ENCODE results near the gene ADGRG3.

The ADGRG3 gene

DNA sequence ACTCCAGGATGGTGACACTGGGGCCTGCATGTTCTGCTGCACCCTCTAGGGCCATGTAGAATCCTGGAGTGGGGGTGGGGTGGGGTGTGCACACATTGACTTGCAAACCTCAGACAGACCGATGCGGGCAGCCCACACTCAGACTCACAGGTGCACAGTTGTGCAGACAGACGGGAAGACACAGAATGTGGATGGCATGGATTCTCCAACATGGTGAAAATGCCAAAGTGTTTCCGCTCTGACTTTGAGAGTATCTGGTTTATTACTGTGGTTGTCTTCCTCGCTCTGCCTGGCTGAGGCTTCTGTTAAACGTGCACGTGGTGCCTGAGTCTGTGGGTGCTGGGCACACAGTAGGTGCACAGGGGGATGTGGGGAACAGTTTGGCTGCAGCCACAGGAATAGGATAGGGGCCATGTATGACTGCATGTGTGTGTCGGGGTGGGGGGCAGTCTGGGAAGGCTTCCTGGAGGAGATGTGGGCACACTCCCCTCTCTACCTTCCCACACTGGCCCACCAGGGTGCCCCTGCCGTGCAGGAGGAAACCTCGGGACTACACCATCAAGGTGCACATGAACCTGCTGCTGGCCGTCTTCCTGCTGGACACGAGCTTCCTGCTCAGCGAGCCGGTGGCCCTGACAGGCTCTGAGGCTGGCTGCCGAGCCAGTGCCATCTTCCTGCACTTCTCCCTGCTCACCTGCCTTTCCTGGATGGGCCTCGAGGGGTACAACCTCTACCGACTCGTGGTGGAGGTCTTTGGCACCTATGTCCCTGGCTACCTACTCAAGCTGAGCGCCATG is 9.0 kb upstream of the ADGRG3 start:
- Histone ChIP-seq H3K27ac (no peak overlapping the region), H3K4me3 (no peak overlapping the region)
- TF ChIP-seq, protein P1, sequence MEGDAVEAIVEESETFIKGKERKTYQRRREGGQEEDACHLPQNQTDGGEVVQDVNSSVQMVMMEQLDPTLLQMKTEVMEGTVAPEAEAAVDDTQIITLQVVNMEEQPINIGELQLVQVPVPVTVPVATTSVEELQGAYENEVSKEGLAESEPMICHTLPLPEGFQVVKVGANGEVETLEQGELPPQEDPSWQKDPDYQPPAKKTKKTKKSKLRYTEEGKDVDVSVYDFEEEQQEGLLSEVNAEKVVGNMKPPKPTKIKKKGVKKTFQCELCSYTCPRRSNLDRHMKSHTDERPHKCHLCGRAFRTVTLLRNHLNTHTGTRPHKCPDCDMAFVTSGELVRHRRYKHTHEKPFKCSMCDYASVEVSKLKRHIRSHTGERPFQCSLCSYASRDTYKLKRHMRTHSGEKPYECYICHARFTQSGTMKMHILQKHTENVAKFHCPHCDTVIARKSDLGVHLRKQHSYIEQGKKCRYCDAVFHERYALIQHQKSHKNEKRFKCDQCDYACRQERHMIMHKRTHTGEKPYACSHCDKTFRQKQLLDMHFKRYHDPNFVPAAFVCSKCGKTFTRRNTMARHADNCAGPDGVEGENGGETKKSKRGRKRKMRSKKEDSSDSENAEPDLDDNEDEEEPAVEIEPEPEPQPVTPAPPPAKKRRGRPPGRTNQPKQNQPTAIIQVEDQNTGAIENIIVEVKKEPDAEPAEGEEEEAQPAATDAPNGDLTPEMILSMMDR (IDR thresholded peaks at IDR 0.05): no peak
- DNase-seq (ENCODE audit: low spot score): no peak

DNA sequence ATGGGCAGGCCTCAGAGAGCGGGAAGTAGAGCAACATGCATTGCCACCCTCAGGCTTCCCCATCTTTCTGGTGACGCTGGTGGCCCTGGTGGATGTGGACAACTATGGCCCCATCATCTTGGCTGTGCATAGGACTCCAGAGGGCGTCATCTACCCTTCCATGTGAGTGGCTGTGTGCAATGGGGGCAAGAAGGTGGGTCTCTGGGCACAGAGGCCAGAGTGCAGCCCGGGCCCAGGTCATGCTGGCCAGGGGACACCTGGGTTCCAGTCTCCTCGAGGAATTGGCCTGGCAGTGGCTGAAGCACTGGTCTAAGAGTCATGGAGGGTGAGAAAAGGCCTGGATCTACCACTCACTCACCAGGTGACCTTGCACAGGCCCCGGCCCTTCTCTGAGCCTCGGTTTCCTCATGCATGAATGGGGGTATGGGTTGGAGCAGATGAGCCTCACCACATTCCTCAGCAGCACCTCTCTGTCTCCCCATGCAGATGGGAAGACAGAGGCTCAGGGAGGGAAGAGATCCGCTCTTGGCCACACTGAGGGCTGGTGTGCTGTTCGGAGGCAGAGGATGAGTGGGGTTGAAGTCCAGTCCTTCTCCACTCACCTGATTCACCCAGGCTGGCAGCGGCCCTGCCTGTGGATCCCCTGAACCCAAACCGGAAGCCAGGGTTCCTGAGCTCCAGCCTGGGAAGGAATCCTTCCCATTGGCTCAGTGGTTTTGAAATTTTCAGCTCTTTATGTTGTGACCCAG is 7.2 kb upstream of the ADGRG3 start:
- no peak overlapping the region for H3K27ac ChIP-seq
- no peak for DNase-seq (ENCODE audit: low spot score)
- H3K4me3 ChIP-seq: no peak overlapping the region

DNA sequence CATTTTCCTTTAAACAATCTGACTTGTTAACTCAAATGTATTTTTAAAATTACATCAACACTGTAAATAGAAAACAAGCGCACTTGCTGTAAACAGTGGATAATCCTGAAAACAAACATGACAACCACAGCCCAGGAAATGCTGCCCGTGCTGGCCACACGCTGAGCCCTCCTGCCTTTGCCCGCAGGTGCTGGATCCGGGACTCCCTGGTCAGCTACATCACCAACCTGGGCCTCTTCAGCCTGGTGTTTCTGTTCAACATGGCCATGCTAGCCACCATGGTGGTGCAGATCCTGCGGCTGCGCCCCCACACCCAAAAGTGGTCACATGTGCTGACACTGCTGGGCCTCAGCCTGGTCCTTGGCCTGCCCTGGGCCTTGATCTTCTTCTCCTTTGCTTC is 6.6 kb upstream of the ADGRG3 start:
- DNase-seq (ENCODE audit: low spot score): no peak
- Histone ChIP-seq H3K4me3 (no peak overlapping the region), H3K27ac (no peak overlapping the region)
- TF ChIP-seq, protein P1 (IDR thresholded peaks at IDR 0.05): no peak

More for the DNA sequence above, 7.2 kb upstream of the ADGRG3 start:
- TF ChIP-seq, protein P1 (IDR thresholded peaks at IDR 0.05): no peak

DNA sequence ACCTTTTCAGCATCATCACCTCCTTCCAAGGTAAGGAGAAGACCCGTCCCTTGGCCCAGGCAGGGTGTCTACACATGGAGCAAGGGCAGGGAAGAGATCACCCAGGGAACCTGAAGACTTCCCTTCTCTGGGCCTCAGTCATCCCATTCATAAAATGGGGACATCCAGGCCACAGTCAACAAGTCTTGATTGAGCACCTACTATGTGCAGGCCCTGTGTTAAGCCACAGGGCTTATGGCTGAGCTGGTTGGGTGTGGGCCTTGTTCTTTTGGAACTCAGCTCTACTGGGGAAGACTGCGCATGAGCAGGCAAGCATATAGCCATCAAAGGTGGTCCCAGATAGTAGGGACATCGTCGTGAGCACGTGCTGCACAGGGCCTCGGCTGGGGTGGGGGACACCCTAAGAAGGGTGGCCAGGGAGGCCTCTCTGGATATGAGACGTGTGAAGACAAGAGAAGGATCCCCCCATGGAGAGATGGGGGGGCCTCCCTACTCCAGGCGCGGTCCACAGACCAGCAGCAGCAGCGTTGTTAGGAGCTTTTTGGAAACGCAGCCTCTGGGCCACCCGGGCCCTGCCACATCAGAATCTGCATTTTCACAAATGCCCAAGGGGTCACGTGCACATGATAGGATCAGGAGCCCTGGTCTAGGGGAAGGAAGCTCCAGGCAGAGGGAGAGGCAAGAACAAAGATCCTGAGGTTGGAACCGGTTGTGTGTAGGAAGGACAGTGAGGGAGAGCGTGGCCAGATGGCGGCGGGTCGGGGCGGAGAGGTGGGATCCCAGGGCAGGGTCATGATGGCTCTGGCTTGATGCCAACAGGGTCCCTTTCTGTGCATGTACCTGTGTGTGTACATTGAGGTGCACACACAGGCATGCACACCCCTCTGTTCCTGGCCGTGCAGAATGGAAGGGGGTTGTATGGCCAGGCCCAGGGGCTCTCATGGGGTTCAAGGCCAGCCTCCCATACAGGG is 5.9 kb upstream of the ADGRG3 start:
- Histone ChIP-seq H3K27ac (no peak overlapping the region), H3K4me3 (no peak overlapping the region)
- DNase-seq (ENCODE audit: low spot score): no peak
- TF ChIP-seq, protein P1 (IDR thresholded peaks at IDR 0.05): no peak

DNA sequence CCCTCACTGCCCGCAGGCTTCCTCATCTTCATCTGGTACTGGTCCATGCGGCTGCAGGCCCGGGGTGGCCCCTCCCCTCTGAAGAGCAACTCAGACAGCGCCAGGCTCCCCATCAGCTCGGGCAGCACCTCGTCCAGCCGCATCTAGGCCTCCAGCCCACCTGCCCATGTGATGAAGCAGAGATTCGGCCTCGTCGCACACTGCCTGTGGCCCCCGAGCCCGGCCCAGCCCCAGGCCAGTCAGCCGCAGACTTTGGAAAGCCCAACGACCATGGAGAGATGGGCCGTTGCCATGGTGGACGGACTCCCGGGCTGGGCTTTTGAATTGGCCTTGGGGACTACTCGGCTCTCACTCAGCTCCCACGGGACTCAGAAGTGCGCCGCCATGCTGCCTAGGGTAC is 4.7 kb upstream of the ADGRG3 start:
- no peak overlapping the region for H3K27ac ChIP-seq
- DNase-seq (ENCODE audit: low spot score): no peak
- no peak overlapping the region for H3K4me3 ChIP-seq
- TF ChIP-seq, protein P1 (IDR thresholded peaks at IDR 0.05): no peak

DNA sequence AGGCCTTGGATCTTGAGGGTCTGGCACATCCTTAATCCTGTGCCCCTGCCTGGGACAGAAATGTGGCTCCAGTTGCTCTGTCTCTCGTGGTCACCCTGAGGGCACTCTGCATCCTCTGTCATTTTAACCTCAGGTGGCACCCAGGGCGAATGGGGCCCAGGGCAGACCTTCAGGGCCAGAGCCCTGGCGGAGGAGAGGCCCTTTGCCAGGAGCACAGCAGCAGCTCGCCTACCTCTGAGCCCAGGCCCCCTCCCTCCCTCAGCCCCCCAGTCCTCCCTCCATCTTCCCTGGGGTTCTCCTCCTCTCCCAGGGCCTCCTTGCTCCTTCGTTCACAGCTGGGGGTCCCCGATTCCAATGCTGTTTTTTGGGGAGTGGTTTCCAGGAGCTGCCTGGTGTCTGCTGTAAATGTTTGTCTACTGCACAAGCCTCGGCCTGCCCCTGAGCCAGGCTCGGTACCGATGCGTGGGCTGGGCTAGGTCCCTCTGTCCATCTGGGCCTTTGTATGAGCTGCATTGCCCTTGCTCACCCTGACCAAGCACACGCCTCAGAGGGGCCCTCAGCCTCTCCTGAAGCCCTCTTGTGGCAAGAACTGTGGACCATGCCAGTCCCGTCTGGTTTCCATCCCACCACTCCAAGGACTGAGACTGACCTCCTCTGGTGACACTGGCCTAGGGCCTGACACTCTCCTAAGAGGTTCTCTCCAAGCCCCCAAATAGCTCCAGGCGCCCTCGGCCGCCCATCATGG is 4.0 kb upstream of the ADGRG3 start:
- Histone ChIP-seq H3K27ac (no peak overlapping the region), H3K4me3 (no peak overlapping the region)
- TF ChIP-seq, protein P1 (IDR thresholded peaks at IDR 0.05): no peak
- no peak for DNase-seq (ENCODE audit: low spot score)

Data from coronary artery (tissue), 2 donors.